ENCODE results near the gene CDHR4.
"Not testable (repeated sequence)": the region's sequence is repeated elsewhere in the genome, so short reads cannot be mapped to it uniquely, and the experiment has no call there.

The CDHR4 gene

GRCh38 chr3:49803465-49804140, 3.9 kb upstream of the CDHR4 start:
- DNase-seq: peak; percentile 37

- DNase-seq: peak; percentile 84
Observed at GRCh38 chr3:49802719-49803464, 3.2 kb upstream of the CDHR4 start, which contains the start of gene INKA1. TSS of gene INKA1 (plus strand) at chr3:49803261. CDS start at chr3:49803393, 132 bp downstream.

- no peak for DNase-seq
Observed at GRCh38 chr3:49801160-49801559, 1.5 kb upstream of the CDHR4 start.

DNA sequence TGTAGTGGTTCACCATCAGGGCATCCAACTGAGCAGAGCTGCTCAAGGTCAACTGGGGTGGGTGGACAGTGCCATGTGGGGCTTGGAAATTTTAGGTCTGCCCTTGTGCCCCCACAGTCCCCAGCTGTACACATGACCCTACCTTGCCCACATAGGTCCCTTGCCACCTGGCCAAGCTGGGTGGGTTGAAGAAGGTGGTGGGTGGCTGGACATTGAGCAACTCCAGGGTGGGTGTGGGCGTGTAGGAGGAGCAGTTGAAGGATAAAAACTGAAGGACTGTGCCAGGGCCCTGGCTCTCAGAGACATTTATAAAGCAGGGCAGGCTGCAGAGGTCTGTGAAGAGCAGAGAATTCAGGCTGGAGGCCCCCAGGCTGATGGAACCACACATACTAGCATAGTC, 568 bp downstream of the CDHR4 start:
- no peak for DNase-seq

DNA sequence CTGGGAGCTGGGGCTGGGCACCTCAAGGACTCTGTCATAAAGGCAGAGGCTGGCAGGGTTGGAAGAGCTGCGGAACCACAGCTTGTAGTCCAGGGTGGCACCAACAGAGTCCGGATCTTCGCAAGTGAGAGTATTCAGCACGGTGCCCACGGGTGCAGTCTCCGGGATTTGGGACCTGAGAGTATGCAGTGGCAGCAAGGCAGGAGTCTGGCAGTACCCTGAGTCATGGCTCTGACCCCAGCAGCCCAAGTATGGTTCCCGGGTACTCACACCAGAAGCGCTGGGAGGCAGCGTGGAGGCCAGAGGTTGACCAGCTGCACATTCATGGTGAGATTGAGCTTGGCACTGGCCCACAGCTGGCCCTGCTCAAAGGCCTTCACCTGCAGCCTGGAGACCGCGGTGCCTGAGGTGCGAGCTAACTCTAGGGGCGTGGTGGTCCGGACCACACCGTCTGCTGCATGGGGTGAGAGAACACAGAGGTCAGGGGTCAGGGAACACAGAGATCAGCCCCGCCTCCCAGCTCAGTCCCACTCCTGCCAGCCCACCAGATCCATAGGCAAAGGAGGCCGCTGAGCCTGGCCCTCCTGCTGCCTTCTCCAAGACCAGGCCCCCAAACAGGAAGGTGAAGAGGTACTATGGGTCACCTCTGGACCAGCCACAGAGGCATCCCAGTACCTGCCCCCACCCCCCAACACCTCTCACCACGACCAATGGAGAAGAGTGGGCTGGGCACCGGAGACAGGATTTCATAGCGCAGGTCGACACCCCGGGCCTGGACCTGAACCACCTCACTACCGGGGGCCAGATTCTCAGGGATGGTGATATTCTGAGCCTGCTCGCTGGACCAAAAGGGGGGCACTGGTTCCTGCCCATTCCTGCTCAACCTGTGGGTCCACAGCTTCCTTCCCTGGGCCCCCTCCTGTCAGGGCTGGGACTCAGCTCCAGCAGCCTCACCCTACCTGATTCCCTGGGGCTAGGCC, 4.5 kb downstream of the CDHR4 start:
- DNase-seq: no peak

DNA sequence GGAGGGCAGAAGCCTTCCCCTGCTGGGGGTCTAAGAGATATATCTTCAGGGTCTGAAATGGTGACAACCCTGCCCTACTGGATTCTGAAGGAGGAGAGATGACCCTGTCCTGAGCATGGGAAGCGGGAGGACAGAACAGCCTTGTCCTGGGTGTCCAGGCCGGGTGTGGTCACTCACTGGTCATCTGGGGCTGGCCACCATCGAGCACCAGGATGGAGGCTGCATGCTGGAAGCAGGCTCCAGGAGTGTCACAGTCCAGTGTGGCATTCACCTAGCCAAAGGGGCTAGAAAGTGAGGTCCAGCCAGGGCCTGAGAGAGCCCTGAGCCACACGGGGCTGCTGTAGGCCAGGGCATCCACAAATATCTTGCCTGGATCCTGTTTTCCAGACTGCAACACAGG, 5.2 kb downstream of the CDHR4 start:
- no peak for DNase-seq

DNA sequence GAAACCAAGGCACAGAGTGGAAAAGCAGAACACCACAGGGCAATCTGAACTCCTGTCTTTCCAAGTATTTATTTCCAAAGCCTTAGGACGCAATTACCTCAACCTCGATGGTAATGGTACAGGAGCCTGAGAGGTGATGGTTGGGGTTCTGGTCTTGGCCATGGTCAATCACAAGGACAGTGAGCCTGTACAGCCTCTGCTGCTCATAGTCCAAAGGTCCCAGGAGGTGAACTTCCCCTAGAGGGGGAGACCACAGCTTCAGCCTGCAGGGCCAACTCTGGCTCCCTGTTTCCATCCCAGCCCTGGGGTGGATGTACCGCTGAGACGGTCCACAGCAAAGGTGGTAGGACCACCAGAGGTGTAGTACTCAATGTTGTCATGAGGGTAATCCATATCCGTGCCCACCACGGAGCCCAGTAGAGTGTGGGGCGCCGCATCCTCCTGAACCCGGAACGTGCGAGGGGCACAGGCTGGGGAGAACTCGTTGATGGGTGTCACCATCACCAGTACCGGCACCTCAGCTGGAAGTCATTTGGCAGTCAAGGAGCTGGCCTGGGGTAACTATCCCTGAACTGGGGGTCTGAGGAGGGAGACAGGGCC, 6.1 kb downstream of the CDHR4 start:
- no peak for DNase-seq

GRCh38 chr3:49792371-49793150, 7.1 kb downstream of the CDHR4 start:
- DNase-seq: no peak

DNA sequence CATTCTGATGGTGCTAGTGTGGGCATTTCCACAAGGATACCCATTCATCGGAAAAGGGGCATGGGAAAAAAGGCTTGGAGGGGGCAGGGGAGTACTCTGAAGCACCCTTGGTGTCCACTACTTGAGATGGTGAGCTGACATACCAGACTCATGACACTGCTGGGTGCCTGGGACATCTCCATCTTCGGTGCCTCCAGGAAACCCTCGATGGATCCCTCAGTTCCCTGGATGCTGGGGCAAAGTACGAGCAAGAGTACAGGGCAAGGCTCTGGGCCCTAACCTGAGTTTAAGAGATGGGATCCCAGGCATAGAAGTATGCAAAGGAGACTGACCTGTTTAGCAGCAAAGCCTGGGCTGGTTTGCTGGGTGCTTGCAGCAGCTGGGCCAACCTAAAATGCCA, 8.1 kb downstream of the CDHR4 start:
- no peak for DNase-seq

GRCh38 chr3:49790626-49791411, 8.9 kb downstream of the CDHR4 start:
- DNase-seq: no peak

- DNase-seq: no peak
Observed at GRCh38 chr3:49788056-49788455, 11.6 kb downstream of the CDHR4 start.

- DNase-seq: no peak
Observed at GRCh38 chr3:49787536-49787935, 12.1 kb downstream of the CDHR4 start.

- no peak for DNase-seq
Observed at GRCh38 chr3:49787182-49787464, 12.6 kb downstream of the CDHR4 start.

DNA sequence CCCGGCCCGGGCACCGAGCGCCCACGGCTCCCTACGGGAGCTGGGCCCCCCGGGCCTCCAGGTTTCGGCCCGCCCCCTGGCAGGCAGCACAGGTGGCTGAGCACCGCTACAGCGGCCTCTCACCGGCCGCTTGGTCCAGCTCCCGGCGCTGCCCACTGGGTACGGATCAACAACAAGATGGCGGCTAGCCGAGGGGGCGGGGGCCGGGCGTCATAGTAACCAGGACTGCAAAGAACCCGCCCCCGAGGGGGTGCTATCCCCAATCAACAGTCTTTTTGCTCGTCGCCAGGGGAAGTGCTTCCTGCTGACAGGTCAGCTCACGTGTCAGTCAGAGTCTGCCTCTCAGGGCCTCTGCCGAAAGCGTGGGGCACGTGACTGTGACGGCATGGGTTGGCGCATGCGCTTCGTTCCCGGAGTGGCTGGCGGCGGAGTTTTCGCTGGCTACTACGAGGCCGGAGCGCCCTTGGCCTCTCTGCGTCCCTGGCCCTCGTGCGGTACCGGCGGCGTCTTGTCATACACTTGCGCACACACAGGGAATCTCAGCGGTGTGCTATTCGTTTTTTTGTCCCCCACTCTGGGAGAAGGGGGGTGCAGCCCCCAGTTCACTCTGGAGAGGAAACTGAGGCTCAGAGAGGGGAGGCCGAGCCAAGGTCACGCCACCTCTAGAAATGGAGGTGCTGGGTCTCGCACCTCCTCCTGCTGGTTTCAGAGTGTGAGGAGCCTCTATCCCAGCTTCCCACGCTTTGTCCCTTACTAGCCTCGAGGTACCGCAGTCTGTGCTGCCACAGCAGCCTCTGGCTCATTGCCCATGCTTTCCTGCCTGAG, 13.1 kb downstream of the CDHR4 start, which contains the start of gene IP6K1:
Gene IP6K1, minus strand, starts transcription at position 186 of the 825 bp plus-strand sequence. CDS start 38,502 bp downstream, outside the sequence.
- peak; percentile 100 for DNase-seq

DNA sequence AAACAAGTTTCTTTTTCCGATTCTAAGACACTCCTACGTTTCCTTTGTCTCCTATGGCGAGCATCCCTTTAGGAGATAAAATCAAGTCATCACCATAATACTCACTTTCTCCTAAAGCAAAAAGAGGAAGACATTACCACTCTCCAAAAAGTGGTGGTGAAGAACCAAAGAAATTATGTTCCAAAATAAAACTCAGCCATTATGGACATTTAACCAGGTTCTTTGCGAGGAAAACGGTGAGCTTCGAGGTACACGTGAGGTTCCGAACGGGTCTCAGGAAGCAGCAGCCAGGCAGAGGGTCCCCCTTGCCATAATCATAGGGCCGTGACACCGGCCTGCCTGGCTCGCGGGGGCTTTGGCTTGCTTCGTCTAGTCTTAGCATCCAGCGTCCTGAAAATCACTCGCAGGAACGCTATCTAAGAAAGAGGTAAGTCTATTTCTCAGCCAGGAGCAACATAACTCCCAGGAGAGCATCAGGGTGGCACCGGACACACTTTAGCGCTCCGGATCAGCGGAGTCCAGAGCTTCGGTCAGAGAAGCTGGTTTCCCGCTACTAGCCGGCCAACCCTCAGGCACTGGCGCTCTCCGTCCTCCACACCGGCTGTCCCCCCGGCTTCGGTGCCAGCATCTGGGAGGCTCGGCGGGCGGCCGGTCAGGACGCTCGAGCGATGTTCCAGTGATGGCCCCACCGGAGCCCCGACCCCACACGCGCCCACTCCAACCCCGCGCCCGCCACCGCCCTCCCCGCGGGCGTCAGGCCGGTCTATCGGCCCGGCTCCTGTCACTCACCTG, 13.9 kb downstream of the CDHR4 start:
- no peak for DNase-seq

GRCh38 chr3:49782277-49782676, 17.4 kb downstream of the CDHR4 start:
- not testable (repeated sequence) for DNase-seq

- no peak for DNase-seq
Observed at GRCh38 chr3:49781415-49782199, 18.1 kb downstream of the CDHR4 start.

DNA sequence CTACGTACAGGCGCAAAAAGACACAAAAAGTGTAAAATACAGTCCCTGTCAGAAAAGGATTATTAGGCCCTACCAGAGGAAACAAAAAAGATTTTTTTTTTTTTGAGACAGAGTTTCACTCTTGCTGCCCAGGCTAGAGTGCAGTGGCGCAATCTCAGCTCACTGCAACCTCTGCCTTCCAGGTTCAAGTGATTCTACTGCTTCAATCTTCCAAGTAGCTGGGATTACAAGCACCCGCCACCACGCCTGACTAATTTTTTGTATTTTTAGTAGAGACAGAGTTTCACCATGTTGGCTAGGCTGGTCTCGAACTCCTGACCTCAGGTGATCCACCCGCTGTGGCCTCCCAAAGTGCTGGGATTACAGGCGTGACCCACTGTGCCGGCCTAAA, 18.7 kb downstream of the CDHR4 start:
- not testable (repeated sequence) for DNase-seq

Data from stimulated activated naive CD4-positive, alpha-beta T cell treated with Interleukin-2 at 50 U/mL for 16 hours (primary cell).